HEK293 (cell line): ENCODE results near the gene MGAT4A.

Experiments used
- CTCF ChIA-PET: fragments of 350-600 bp; formaldehyde crosslinking; extraction: SDS; loops from one replicate; lab custom pipeline; 2021; ENCODE audit warnings: antibody characterized with exemption; lab: Yijun Ruan, JAX
- POLR2A ChIA-PET: fragments of 300-600 bp; formaldehyde crosslinking; extraction: SDS; loops from one replicate; lab custom pipeline; 2020; ENCODE audit warnings: antibody characterized with exemption, inconsistent platforms; lab: Yijun Ruan, JAX
- H3K27ac ChIP-seq: fragments of 200-500 bp; sonication (Bioruptor generic); 2 replicates; pipeline ENCODE4 v1.5.1; 2014; ENCODE audit warnings: low read depth, low read length, control low read depth, inconsistent platforms; ENCODE audit errors: extremely low read depth
- H3K36me3 ChIP-seq, 2 experiments: fragments of 200-500 bp in 1 of 2; sonication (Bioruptor generic) in 1 of 2; 1 replicate in 1 of 2; 2 replicates in 1 of 2; pipeline ENCODE4 v1.5.1; 2014 to 2017; ENCODE audit warnings: inconsistent platforms in 2 of 2, low read length in 2 of 2; ENCODE audit not compliant: control insufficient read depth in 2 of 2, insufficient read depth in 1 of 2
- H3K4me1 ChIP-seq: fragments of 200-500 bp; sonication (Bioruptor generic); 2 replicates; pipeline ENCODE4 v1.5.1; 2014; ENCODE audit warnings: mild to moderate bottlenecking, low read length, inconsistent platforms; ENCODE audit not compliant: control insufficient read depth, insufficient read depth
- H3K4me3 ChIP-seq: 2 replicates; pipeline ENCODE4 v1.5.1; 2011; ENCODE audit warnings: low read depth, mild to moderate bottlenecking, control low read depth, low read length, moderate library complexity
- H3K9me3 ChIP-seq: fragments of 200-500 bp; sonication (Bioruptor generic); 2 replicates; pipeline ENCODE4 v1.5.1; 2014; ENCODE audit warnings: low read depth, low read length, inconsistent platforms; ENCODE audit not compliant: control insufficient read depth, insufficient read depth
- FEZF1 ChIP-seq: fragments of 450-650 bp; formaldehyde crosslinking; IDR thresholded peaks from 2 replicates; pipeline ENCODE4 v1.5.1; 2016; ENCODE audit warnings: missing biosample characterization, missing genetic modification characterization
- GFI1B ChIP-seq: fragments of 450-650 bp; formaldehyde crosslinking; IDR thresholded peaks from 2 replicates; pipeline ENCODE4 v1.5.1; 2016; ENCODE audit warnings: missing biosample characterization, missing genetic modification characterization
- PRDM4 ChIP-seq: fragments of 450-650 bp; formaldehyde crosslinking; IDR thresholded peaks from 2 replicates; pipeline ENCODE4 v1.5.1; 2017; ENCODE audit warnings: missing biosample characterization, missing genetic modification characterization
- RBAK ChIP-seq: fragments of 450-650 bp; formaldehyde crosslinking; IDR thresholded peaks from 2 replicates; pipeline ENCODE4 v1.5.1; 2016; ENCODE audit warnings: missing biosample characterization, missing genetic modification characterization
- SETDB1 ChIP-seq: IDR thresholded peaks from one replicate; pipeline ENCODE4 v1.6.1; 2017; ENCODE audit warnings: mild to moderate bottlenecking, low read length, moderate library complexity, mixed read lengths; ENCODE audit not compliant: insufficient read length
- ZBTB8A ChIP-seq: fragments of 450-650 bp; formaldehyde crosslinking; IDR thresholded peaks from 2 replicates; pipeline ENCODE4 v1.5.1; 2016; ENCODE audit warnings: missing biosample characterization, missing genetic modification characterization
- ZNF10 ChIP-seq: fragments of 450-650 bp; formaldehyde crosslinking; IDR thresholded peaks from 2 replicates; pipeline ENCODE4 v1.5.1; 2017; ENCODE audit warnings: missing biosample characterization, missing genetic modification characterization
- ZNF155 ChIP-seq: fragments of 450-650 bp; formaldehyde crosslinking; IDR thresholded peaks from 2 replicates; pipeline ENCODE4 v1.5.1; 2016; ENCODE audit warnings: missing biosample characterization, missing genetic modification characterization
- ZNF184 ChIP-seq: fragments of 450-650 bp; IDR thresholded peaks from 2 replicates; pipeline ENCODE4 v1.5.1; 2018; ENCODE audit warnings: missing biosample characterization, mild to moderate bottlenecking, missing genetic modification characterization
- ZNF266 ChIP-seq: fragments of 450-650 bp; formaldehyde crosslinking; IDR thresholded peaks from 2 replicates; pipeline ENCODE4 v1.5.1; 2016; ENCODE audit warnings: missing biosample characterization, missing genetic modification characterization, low read depth
- ZNF280D ChIP-seq: fragments of 450-650 bp; formaldehyde crosslinking; IDR thresholded peaks from 2 replicates; pipeline ENCODE4 v1.5.1; 2016; ENCODE audit warnings: missing biosample characterization, missing genetic modification characterization
- ZNF335 ChIP-seq: fragments of 450-650 bp; formaldehyde crosslinking; conservative IDR thresholded peaks from 2 replicates; pipeline ENCODE4 v1.5.1; 2016; ENCODE audit warnings: missing biosample characterization, missing genetic modification characterization
- ZNF354C ChIP-seq: fragments of 450-650 bp; formaldehyde crosslinking; IDR thresholded peaks from 2 replicates; pipeline ENCODE4 v1.5.1; 2016; ENCODE audit warnings: missing biosample characterization, missing genetic modification characterization, low read depth, borderline replicate concordance
- ZNF48 ChIP-seq: fragments of 450-650 bp; formaldehyde crosslinking; IDR thresholded peaks from 2 replicates; pipeline ENCODE4 v1.5.1; 2016; ENCODE audit warnings: missing biosample characterization, missing genetic modification characterization
- ZNF530 ChIP-seq: fragments of 450-650 bp; formaldehyde crosslinking; IDR thresholded peaks from 2 replicates; pipeline ENCODE4 v1.5.1; 2016; ENCODE audit warnings: low read depth, missing biosample characterization, missing genetic modification characterization
- ZNF610 ChIP-seq: fragments of 450-650 bp; formaldehyde crosslinking; IDR thresholded peaks from 2 replicates; pipeline ENCODE4 v1.5.1; 2016; ENCODE audit warnings: missing biosample characterization, missing genetic modification characterization, borderline replicate concordance
- ZNF621 ChIP-seq: fragments of 450-650 bp; formaldehyde crosslinking; IDR thresholded peaks from 2 replicates; pipeline ENCODE4 v1.5.1; 2017; ENCODE audit warnings: missing biosample characterization, missing genetic modification characterization
- ZNF623 ChIP-seq: fragments of 450-650 bp; formaldehyde crosslinking; IDR thresholded peaks from 2 replicates; pipeline ENCODE4 v1.5.1; 2016; ENCODE audit warnings: missing biosample characterization, missing genetic modification characterization
- ZNF626 ChIP-seq: fragments of 450-650 bp; sonication (Bioruptor Pico); formaldehyde crosslinking; IDR thresholded peaks from 2 replicates; pipeline ENCODE4 v1.5.1; 2018; ENCODE audit warnings: missing biosample characterization, missing genetic modification characterization, inconsistent platforms
- ZNF701 ChIP-seq: fragments of 450-650 bp; formaldehyde crosslinking; IDR thresholded peaks from 2 replicates; pipeline ENCODE4 v1.5.1; 2016; ENCODE audit warnings: missing biosample characterization, missing genetic modification characterization
- ZNF777 ChIP-seq: fragments of 450-650 bp; formaldehyde crosslinking; IDR thresholded peaks from 2 replicates; pipeline ENCODE4 v1.5.1; 2017; ENCODE audit warnings: missing biosample characterization, missing genetic modification characterization, borderline replicate concordance
- ZSCAN18 ChIP-seq: fragments of 450-650 bp; formaldehyde crosslinking; IDR thresholded peaks from 2 replicates; pipeline ENCODE4 v1.5.1; 2016; ENCODE audit warnings: missing biosample characterization, missing genetic modification characterization

The MGAT4A gene

GRCh38 chr2:98669675-98670074 lies 61.3 kb downstream of the MGAT4A start:
- CTCF ChIA-PET, result no interaction called here
- H3K27ac ChIP-seq, result no peak overlapping the region

GRCh38 chr2:98665677-98666076 lies 65.3 kb downstream of the MGAT4A start:
- no peak overlapping the region for H3K27ac ChIP-seq
- ChIA-PET CTCF (interaction anchor here (1.0 kb wide), 1 partner anchor 9 kb away, joined by 3 read pairs; no protein-coding TSS in a partner anchor), POLR2A (no interaction called here)
- H3K9me3 ChIP-seq, result no peaks in the 10 kb centered on the region
- no peaks in the 10 kb centered on the region for H3K36me3 ChIP-seq
- TF ChIP-seq ZNF621 (no peak), RBAK (tag by site-specific recombination) (no peak), FEZF1 (tag by site-specific recombination) (no peak), ZNF48 (tag by site-specific recombination) (no peak), ZSCAN18 (tag by site-specific recombination) (no peak), ZNF184 (tag by site-specific recombination) (no peak), ZNF155 (no peak), ZBTB8A (tag by site-specific recombination) (no peak), ZNF335 (tag by site-specific recombination) (no peak), ZNF10 (tag by site-specific recombination) (no peak), GFI1B (tag by site-specific recombination) (no peak), ZNF701 (tag by site-specific recombination) (no peak), ZNF266 (tag by site-specific recombination) (no peak), ZNF610 (no peak), ZNF280D (no peak), ZNF626 (no peak), ZNF530 (no peak), ZNF354C (tag by site-specific recombination) (no peak), ZNF777 (tag by site-specific recombination) (no peak)
- no peaks in the 10 kb centered on the region for H3K4me1 ChIP-seq
- H3K4me3 ChIP-seq, result no peak overlapping the region

More at GRCh38 chr2:98669675-98670074, 61.3 kb downstream of the MGAT4A start:
- POLR2A ChIA-PET, result no interaction called here
- H3K36me3 ChIP-seq, result no peaks in the 10 kb centered on the region; a peak in 1 of 3 replicates
- TF ChIP-seq SETDB1 (no peak), PRDM4 (tag by site-specific recombination) (no peak), ZNF623 (tag by site-specific recombination) (no peak), ZNF354C (tag by site-specific recombination) (no peak)
- TF ChIP-seq, all 188 proteins: peak for 0
- H3K4me3 ChIP-seq, result no peak overlapping the region
- H3K4me1 ChIP-seq, result no peaks in the 10 kb centered on the region
- no peaks in the 10 kb centered on the region for H3K9me3 ChIP-seq
